HG02678 (cell line): ENCODE measurements around the gene DCDC2C.

ENCODE experiments used
- ATAC-seq: cut with Tn5 transposase; IDR thresholded peaks from one replicate; pipeline ENCODE4 v1.9.1; 2021; ENCODE audit warnings: mild to moderate bottlenecking, moderate library complexity; ENCODE audit not compliant: unreplicated experiment

Gene DCDC2C

DNA sequence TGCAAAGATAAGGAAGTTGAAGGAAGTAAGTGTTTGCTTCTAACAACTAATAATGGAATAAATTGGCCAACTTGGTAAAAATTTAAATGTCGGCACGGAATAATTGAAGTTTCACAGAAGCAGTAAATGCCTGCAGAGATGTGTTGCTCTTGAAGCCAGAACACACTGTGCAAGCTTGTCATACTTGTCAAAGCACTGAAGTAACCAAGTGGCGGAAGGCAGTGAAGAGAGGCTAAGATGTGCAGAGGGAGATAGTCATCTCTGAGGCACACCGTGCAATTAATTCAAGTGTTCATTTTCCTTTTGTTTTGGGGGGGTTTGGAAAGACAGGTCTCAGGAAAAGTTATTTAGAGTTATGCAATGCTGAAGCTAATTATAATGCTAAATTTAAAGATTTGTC is 5.2 kb downstream of the DCDC2C start:
- no peak for ATAC-seq

- no peak for ATAC-seq
Measured at GRCh38 chr2:3709225-3709624, 5.8 kb downstream of the DCDC2C start.

GRCh38 chr2:3712424-3712823 is 9.0 kb downstream of the DCDC2C start:
- no peak for ATAC-seq

- no peak for ATAC-seq
Measured at GRCh38 chr2:3712831-3713503, 9.6 kb downstream of the DCDC2C start.

DNA sequence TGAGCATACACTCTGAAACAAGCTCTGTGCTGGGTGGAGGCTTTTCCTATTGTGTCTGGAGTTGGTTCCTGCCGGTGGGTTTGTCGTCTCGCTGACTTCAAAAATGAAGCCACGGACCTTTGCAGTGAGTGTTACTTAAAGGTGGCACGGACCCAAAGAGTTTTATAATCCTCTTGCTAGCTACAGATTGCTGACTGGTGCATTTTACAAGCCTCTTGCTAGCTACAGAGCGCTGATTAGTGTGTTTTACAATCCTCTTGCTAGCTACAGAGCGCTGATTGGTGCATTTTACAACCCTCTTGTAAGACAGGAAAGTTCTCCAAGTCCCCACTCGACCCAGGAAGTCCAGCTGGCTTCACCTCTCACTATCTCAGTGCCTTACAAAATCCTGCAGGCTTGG is 15.3 kb downstream of the DCDC2C start:
- ATAC-seq, result no peak

DNA sequence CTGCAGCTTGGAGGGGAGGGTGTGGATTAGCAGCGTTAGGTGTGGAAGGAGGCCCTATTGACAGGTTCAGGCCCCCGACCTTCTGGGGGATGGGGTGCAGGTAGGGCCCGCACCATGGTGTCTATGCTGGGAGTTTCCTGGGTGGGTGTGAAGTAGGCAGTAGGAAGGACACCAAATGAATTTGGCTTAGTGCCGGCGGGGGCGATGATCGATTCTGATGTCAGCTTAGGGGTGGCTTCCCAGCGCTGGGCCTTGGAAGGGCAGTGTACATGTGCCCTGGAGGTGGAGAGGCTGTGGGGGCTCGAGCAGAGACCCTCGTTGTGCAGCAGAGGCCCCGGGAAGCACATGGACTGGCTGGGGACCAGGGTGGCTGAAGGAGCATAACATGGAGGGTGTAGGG is 21.6 kb downstream of the DCDC2C start:
- no peak for ATAC-seq

- ATAC-seq, result no peak
Measured at GRCh38 chr2:3725458-3726250, 22.3 kb downstream of the DCDC2C start.

DNA sequence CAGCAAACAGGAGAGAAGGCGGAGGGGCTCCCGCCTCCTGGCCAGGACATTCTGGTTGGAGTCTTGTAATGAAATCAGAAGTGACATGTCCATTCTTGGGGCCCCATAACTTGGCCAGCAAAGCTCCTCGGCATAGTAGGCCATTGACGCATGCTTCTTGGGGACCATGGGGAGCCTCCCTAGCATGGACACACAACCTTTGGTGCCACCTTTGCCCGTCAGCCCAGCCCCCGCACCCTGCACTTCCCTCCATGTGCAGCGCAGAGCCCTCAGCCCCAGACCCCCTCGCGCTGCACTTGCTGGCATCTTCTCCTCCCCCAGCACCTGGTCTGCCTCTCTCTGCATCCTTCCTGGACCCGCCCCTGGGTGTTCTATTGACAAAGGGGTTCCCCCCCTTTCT is 23.1 kb downstream of the DCDC2C start:
- no peak for ATAC-seq

GRCh38 chr2:3727397-3728045 is 24.1 kb downstream of the DCDC2C start:
- ATAC-seq, result no peak

GRCh38 chr2:3728104-3729054 is 25.0 kb downstream of the DCDC2C start:
- no peak for ATAC-seq

DNA sequence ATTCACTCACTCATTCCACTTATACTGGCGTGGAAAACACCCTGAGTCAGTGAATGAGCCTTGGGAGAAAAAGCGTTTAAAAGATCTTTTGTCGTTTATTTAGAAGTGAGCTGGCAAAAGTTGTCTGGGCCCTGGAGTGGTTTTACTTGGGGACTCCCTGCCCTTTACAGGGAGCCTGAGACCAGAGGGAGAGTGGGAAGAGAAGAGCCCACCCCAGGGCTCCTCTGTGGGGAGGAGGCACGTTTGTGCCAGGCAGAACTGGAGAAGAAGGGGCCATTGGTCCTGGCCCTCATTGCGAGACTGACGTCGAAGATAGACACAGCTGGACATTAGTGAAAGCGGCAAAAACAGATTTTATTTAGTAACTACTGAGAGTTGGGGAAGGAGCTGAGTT is 25.7 kb downstream of the DCDC2C start:
- no peak for ATAC-seq

DNA sequence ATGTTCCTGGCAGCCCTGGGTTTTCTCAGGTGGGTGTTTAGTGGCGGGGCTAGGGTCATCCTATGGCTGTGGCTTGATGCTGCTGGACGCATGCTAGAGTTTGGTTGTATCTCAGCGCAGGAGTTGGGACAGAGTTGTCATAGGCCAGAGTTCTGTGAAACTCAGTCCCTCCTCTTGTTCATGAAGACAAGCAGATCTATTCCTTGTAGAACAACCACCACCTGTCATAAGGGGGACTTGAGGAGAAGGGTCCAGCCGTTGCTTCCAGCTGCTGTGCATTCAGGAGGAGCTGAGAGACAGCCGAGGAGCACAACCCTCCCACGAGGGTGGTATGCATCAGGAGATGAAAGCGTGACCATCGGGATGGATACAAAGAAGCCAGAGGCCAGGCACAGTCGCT is 26.4 kb downstream of the DCDC2C start:
- ATAC-seq, result no peak

DNA sequence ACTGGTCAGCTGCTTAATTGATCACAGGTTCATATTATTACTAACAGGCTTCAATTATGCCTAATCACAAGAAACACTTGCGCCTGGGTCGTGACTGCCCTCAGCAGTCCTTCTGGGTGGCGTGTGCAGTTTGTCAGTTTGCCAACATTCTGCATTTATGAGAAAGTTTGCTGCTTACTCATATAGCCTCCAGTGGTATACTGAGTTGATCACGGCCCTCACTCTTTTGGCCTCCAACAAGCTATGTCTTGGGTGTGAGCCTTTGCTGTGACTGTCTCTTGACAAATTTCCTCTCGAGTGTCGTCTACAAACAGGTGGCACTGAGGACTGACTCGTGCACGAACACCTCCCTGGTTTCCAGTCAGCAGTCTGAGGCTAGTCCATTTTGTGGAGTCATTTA is 27.3 kb downstream of the DCDC2C start:
- ATAC-seq, result no peak

- ATAC-seq, result no peak
Measured at GRCh38 chr2:3731829-3732228, 28.5 kb downstream of the DCDC2C start.

- no peak for ATAC-seq
Measured at GRCh38 chr2:3736112-3736511, 32.7 kb downstream of the DCDC2C start.

DNA sequence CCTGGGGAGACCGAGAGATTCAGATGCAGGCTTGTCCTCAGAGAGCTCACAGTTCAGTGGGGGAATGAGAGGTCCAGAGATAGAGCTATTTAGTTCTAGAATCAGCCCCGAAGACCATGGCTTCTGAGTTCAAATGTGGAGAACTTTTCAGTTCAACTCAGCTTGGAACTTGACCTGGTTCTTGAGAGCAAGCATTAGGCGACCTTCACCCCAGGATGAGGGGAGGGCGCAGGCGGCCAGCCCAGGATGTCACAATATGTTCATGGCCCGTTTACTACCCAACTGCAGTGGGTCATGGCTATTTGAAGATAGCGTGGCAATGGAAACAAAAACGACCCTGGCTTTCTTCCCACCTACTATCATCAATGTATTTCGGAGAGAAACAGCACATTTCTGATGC is 33.8 kb downstream of the DCDC2C start:
- no peak for ATAC-seq

DNA sequence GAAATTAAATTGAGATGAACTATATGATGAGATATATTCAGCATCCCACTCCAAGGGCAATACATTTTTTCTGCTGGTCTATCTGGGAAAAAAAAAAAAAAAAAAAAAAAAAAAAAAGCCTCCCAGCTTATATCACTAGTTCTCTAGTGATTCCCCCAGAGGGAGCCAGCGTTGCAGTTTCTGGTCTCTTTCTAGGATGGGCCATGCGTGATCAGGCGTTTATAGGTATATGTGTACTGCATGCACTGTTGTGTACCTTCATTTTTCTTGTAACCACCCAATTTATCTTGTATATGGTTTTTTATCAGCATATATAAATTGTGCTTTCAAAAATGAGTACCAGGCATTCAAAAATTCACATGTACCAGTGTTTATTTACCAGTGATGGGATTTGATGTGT is 35.1 kb downstream of the DCDC2C start:
- ATAC-seq, result no peak

DNA sequence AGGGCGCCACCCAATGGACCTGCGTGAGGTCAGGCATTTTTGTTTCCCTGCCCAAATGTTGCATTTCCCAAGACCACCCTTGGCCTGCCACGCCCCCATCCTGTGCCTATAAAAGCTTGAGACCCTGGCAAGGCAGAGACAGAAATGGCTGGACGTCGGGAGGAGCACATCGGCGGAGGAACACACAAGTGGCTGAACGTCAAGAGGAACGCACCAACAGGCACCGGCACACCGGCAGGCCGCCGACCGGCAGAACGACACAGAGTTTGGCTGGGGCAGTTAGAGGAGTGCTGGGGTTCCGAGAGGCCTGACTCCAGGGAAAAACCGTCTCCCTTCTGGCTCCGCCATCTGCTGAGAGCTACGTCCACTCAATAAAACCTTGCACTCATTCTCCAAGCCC is 35.9 kb downstream of the DCDC2C start:
- no peak for ATAC-seq

DNA sequence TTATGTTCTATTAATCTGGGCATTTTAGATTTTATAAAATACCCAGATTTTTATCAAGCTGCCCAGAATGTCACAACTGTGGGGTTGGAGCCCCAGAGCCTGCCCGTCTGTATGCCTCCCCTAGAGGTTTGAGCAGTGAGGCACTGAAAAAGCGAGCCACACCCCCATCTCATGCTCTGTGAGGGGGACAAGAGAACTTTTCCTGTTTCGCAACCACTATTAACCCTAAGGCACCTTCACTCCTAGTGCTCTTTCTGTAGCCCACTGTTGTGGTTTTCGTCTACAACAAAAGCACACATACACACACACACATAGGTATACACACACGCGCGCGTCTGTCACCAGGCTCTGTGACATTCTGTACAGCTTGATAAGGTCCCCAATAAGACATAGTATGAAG is 38.0 kb downstream of the DCDC2C start:
- ATAC-seq, result no peak

DNA sequence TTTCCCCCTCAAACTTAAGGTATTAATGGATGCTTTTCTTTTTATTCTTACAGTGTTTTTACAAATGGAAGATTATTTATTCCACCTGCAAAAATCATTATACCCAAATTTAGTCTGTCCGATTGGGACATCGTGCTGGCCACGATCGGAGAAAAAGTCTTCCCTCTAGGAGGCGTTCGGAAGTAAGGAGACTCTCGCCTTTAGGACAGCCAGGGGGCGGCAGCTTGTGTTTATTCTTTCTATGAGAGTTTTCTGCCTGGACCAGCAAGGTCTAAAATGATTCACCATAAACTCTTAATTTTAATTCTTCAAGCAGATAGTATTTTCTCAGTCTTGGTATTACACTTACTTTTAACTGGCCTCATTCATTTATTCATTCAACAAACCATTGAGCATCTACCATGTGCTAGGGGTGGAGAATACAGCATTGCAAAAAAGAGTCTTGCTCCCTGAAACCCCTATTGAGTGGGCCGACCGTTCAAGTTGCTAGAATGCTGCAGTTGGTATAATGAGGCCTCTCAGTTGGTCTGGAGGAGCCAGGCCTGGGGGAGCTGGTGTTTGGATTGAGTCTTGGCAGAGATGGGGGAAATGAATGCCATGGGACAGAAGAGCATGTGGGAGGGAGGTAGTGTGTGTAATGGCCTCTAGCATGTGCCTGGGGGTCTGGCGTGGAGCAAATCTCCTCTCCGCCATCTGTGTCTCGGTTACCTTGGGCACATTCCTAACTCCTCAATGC is 38.7 kb downstream of the DCDC2C start:
- ATAC-seq, result no peak
